ENCODE measurements around the gene LINS1. TPM values are rescaled to one million over a fixed set of nuclear protein-coding genes. Genes with fewer than 3 reads are reported as not detected.

Gene LINS1
- polyA plus RNA-seq, 2 of the 4 experiments (the other 2 are of a cell fraction) = 10.0 to 24.6 TPM

GRCh38 chr15:100613208-100613607 lies 11.2 kb upstream of the LINS1 start (continued):
- TF ChIP-seq BCL3 (IDR thresholded peaks at IDR 0.05) = no peak
- no peak for TF ChIP-seq RNF2 (IDR thresholded peaks at IDR 0.05; ENCODE audit: borderline replicate concordance, low read depth)
- TF ChIP-seq HOXB5 (CRISPR knock-in tag; IDR thresholded peaks at IDR 0.05) = no peak
- TF ChIP-seq RCOR1 (IDR thresholded peaks at IDR 0.05; ENCODE audit: low read depth, low read length) = no peak
- TF ChIP-seq ZC3H11A (IDR thresholded peaks at IDR 0.05) = no peak
- TF ChIP-seq PHF8 (IDR thresholded peaks at IDR 0.05; ENCODE audit: borderline replicate concordance, low read depth) = no peak
- TF ChIP-seq ESRRA (IDR thresholded peaks at IDR 0.05; ENCODE audit: borderline replicate concordance, low read length) = no peak

- TF ChIP-seq ESRRA (IDR thresholded peaks at IDR 0.05; ENCODE audit: borderline replicate concordance, low read length) (no peak), CEBPB (IDR thresholded peaks at IDR 0.05) (no peak), FOSB (CRISPR knock-in tag; IDR thresholded peaks at IDR 0.05) (no peak), HES2 (IDR thresholded peaks at IDR 0.05) (no peak), ZNF302 (CRISPR knock-in tag; IDR thresholded peaks at IDR 0.05) (no peak), MAX (IDR thresholded peaks at IDR 0.05) (no peak), CBX2 (IDR thresholded peaks at IDR 0.05; ENCODE audit: borderline replicate concordance, low read depth) (no peak), HMGXB4 (CRISPR knock-in tag; IDR thresholded peaks at IDR 0.05; ENCODE audit: borderline replicate concordance) (no peak), PHF8 (IDR thresholded peaks at IDR 0.05; ENCODE audit: borderline replicate concordance, low read depth) (no peak), SMC3 (IDR thresholded peaks at IDR 0.05) (no peak), MAZ (IDR thresholded peaks at IDR 0.05; ENCODE audit: borderline replicate concordance, low read depth, low read length) (no peak), RCOR1 (IDR thresholded peaks at IDR 0.05; ENCODE audit: low read depth, low read length) (no peak), KDM1A (IDR thresholded peaks at IDR 0.05; ENCODE audit: low read depth) (no peak), RAD21 (conservative IDR thresholded peaks at IDR 0.05 in 1 of 2, IDR thresholded peaks at IDR 0.05 in 1 of 2) (no peak), HOXA7 (CRISPR knock-in tag; IDR thresholded peaks at IDR 0.05) (no peak)
- ChIA-PET POLR2A (no interaction called here), CTCF (interaction anchor here (0.6 to 1.0 kb wide), 2 partner anchors 15 to 306 kb away, joined by 3 read pairs; no protein-coding TSS in a partner anchor)
- WGBS (ENCODE audit: missing lambda C conversion rate) = 87% methylated on average over 2 of the region's 2 CpGs
- Histone ChIP-seq H3K4me2 (no peak overlapping the region), H3K9me3 (no peaks in the 10 kb centered on the region), H3K27ac (no peak overlapping the region), H3K4me1 (no peaks in the 10 kb centered on the region), H3K4me3 (no peak overlapping the region)
- FAIRE-seq (no peak), ATAC-seq (no peak), DNase-seq (ENCODE audit: low read depth in 1 of 2, low spot score in 1 of 2) (no peak)
These were observed 10.6 kb upstream of the LINS1 start for GRCh38 chr15:100612539-100612938.

- ATAC-seq (peak; percentile 6 to 40; a peak in 3 of 6 replicates), DNase-seq (ENCODE audit: low read depth in 1 of 2, low spot score in 1 of 2) (peak; percentile 21 to 46), FAIRE-seq (no peak)
- Histone ChIP-seq H3K9me3 (no peaks in the 10 kb centered on the region), H3K4me2 (peak overlapping the region; percentile 74), H3K4me3 (peak overlapping the region; percentile 87), H3K4me1 (peaks cover 18% of the 10 kb centered on the region), H3K27ac (peak overlapping the region; percentile 91 to 93)
- ChIA-PET CTCF (interaction anchor here (1.0 to 2.0 kb wide), 3 partner anchors 252 to 405 kb away, joined by 3 to 8 read pairs (median 3); partner anchors contain the start of gene ADAMTS17), POLR2A (interaction anchor here (1.1 to 1.4 kb wide), 2 partner anchors 253 to 261 kb away, joined by 4 to 8 read pairs; partner anchors contain the start of gene ADAMTS17)
- TF ChIP-seq KDM5A (IDR thresholded peaks at IDR 0.05) (peak; percentile 36; the same call in 1 of the 2 replicates), RAD21 (conservative IDR thresholded peaks at IDR 0.05 in 1 of 2, IDR thresholded peaks at IDR 0.05 in 1 of 2) (no peak)
- 2% methylated on average over 13 of the region's 16 CpGs for WGBS (ENCODE audit: missing lambda C conversion rate)
These were observed 924 bp upstream of the LINS1 start for GRCh38 chr15:100602823-100603393.
